SK-N-SH treated with all-trans-retinoic acid at 6 μM for 48 hours (cell line): ENCODE data around the gene SUSD4.

Experiments
- ARNTL ChIP-seq: fragments of 450-650 bp; formaldehyde crosslinking; IDR thresholded peaks from 2 replicates; pipeline ENCODE4 v1.5.0; 2020; ENCODE audit warnings: low read depth, mild to moderate bottlenecking, moderate library complexity, borderline replicate concordance
- CSDC2 ChIP-seq: fragments of 250-450 bp; sonication (Bioruptor Pico); IDR thresholded peaks from 2 replicates; pipeline ENCODE4 v1.5.0; 2020; ENCODE audit warnings: mild to moderate bottlenecking, moderate library complexity
- CSRNP3 ChIP-seq: fragments of 250-450 bp; sonication (Bioruptor Pico); IDR thresholded peaks from 2 replicates; pipeline ENCODE4 v1.5.1; 2021; ENCODE audit warnings: mild to moderate bottlenecking, moderate library complexity
- ISL1 ChIP-seq: fragments of 250-450 bp; sonication (Bioruptor Pico); IDR thresholded peaks from 2 replicates; pipeline ENCODE4 v2.1.2; 2022; ENCODE audit warnings: mild to moderate bottlenecking, moderate library complexity
- TCF4 ChIP-seq: fragments of 250-450 bp; sonication (Bioruptor Pico); IDR thresholded peaks from 2 replicates; pipeline ENCODE4 v1.8.0; 2021; ENCODE audit warnings: mild to moderate bottlenecking, moderate library complexity, borderline replicate concordance
- TOX ChIP-seq: fragments of 250-450 bp; sonication (Bioruptor Pico); IDR thresholded peaks from 2 replicates; pipeline ENCODE4 v1.8.0; 2021; ENCODE audit warnings: mild to moderate bottlenecking, moderate library complexity, borderline replicate concordance
- ZC3H10 ChIP-seq: fragments of 250-450 bp; sonication (Bioruptor Pico); IDR thresholded peaks from 2 replicates; pipeline ENCODE4 v1.5.1; 2021; ENCODE audit warnings: mild to moderate bottlenecking, moderate library complexity
- ZNF70 ChIP-seq: fragments of 450-650 bp; formaldehyde crosslinking; IDR thresholded peaks from 2 replicates; pipeline ENCODE4 v1.5.0; 2020; ENCODE audit warnings: mild to moderate bottlenecking, moderate library complexity
- TF ChIP-seq, protein P1 (sequence below): fragments of 250-450 bp; sonication (Bioruptor Pico); IDR thresholded peaks from 2 replicates; pipeline ENCODE4 v1.5.0; 2020; ENCODE audit warnings: mild to moderate bottlenecking, moderate library complexity
- TF ChIP-seq, protein P2 (sequence below): fragments of 250-450 bp; sonication (Bioruptor Pico); IDR thresholded peaks from 2 replicates; pipeline ENCODE4 v1.8.0; 2020; ENCODE audit warnings: mild to moderate bottlenecking, moderate library complexity, borderline replicate concordance
- TF ChIP-seq, protein P3 (sequence below): fragments of 250-450 bp; sonication (Bioruptor Pico); IDR thresholded peaks from 2 replicates; pipeline ENCODE4 v1.5.1; 2020; ENCODE audit warnings: low read depth, mild to moderate bottlenecking, moderate library complexity

GRCh38 chr1:223228931-223229528, 134.9 kb downstream of the SUSD4 start:
- TF ChIP-seq TCF4 (no peak), CSRNP3 (CRISPR knock-in tag) (no peak), CSDC2 (CRISPR knock-in tag) (no peak), TOX (CRISPR knock-in tag) (no peak), ISL1 (CRISPR knock-in tag) (no peak), ZC3H10 (no peak), ZNF70 (CRISPR knock-in tag) (no peak), ARNTL (CRISPR knock-in tag) (no peak)
- TF ChIP-seq, protein P1, sequence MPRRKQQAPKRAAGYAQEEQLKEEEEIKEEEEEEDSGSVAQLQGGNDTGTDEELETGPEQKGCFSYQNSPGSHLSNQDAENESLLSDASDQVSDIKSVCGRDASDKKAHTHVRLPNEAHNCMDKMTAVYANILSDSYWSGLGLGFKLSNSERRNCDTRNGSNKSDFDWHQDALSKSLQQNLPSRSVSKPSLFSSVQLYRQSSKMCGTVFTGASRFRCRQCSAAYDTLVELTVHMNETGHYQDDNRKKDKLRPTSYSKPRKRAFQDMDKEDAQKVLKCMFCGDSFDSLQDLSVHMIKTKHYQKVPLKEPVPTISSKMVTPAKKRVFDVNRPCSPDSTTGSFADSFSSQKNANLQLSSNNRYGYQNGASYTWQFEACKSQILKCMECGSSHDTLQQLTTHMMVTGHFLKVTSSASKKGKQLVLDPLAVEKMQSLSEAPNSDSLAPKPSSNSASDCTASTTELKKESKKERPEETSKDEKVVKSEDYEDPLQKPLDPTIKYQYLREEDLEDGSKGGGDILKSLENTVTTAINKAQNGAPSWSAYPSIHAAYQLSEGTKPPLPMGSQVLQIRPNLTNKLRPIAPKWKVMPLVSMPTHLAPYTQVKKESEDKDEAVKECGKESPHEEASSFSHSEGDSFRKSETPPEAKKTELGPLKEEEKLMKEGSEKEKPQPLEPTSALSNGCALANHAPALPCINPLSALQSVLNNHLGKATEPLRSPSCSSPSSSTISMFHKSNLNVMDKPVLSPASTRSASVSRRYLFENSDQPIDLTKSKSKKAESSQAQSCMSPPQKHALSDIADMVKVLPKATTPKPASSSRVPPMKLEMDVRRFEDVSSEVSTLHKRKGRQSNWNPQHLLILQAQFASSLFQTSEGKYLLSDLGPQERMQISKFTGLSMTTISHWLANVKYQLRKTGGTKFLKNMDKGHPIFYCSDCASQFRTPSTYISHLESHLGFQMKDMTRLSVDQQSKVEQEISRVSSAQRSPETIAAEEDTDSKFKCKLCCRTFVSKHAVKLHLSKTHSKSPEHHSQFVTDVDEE (CRISPR knock-in tag) = no peak
- TF ChIP-seq, protein P2, sequence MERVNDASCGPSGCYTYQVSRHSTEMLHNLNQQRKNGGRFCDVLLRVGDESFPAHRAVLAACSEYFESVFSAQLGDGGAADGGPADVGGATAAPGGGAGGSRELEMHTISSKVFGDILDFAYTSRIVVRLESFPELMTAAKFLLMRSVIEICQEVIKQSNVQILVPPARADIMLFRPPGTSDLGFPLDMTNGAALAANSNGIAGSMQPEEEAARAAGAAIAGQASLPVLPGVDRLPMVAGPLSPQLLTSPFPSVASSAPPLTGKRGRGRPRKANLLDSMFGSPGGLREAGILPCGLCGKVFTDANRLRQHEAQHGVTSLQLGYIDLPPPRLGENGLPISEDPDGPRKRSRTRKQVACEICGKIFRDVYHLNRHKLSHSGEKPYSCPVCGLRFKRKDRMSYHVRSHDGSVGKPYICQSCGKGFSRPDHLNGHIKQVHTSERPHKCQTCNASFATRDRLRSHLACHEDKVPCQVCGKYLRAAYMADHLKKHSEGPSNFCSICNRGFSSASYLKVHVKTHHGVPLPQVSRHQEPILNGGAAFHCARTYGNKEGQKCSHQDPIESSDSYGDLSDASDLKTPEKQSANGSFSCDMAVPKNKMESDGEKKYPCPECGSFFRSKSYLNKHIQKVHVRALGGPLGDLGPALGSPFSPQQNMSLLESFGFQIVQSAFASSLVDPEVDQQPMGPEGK = no peak
- TF ChIP-seq, protein P3, sequence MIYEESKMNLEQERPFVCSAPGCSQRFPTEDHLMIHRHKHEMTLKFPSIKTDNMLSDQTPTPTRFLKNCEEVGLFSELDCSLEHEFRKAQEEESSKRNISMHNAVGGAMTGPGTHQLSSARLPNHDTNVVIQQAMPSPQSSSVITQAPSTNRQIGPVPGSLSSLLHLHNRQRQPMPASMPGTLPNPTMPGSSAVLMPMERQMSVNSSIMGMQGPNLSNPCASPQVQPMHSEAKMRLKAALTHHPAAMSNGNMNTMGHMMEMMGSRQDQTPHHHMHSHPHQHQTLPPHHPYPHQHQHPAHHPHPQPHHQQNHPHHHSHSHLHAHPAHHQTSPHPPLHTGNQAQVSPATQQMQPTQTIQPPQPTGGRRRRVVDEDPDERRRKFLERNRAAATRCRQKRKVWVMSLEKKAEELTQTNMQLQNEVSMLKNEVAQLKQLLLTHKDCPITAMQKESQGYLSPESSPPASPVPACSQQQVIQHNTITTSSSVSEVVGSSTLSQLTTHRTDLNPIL (CRISPR knock-in tag) = no peak
